GM12878 (cell line): ENCODE measurements around the gene MARCHF6. TPM values are rescaled to one million over a fixed set of nuclear protein-coding genes. Genes with fewer than 3 reads are reported as not detected.

Source experiments
- ATAC-seq: fragments of 200-7000 bp; cut with Tn5 transposase; 3 replicates; pipeline ENCODE4 v1.9.1; 2020; ENCODE audit warnings: mild to moderate bottlenecking, moderate library complexity
- BruUV-seq: library from RNA; stranded (reverse); fragments of 400-500 nt; replicated peaks from 2 replicates; lab custom pipeline; 2021; lab: Mats Ljungman, UMichigan
- CTCF ChIA-PET: fragments of 300-600 bp; sonication (Branson Sonifier 250); formaldehyde crosslinking; extraction: SDS; loops from one replicate; lab custom pipeline; 2021; ENCODE audit warnings: inconsistent platforms; lab: Yijun Ruan, JAX
- POLR2A ChIA-PET: fragments of 350-600 bp; formaldehyde crosslinking; extraction: SDS; loops from one replicate; lab custom pipeline; 2021; ENCODE audit warnings: inconsistent platforms; lab: Charles Lee
- RAD21 ChIA-PET: fragments of 300-600 bp; sonication (Branson Sonifier 250); formaldehyde crosslinking; loops from one replicate; lab custom pipeline; 2023; ENCODE audit warnings: antibody characterized with exemption; ENCODE audit not compliant: unreplicated experiment; lab: Charles Lee
- SMC1A ChIA-PET: fragments of 300-600 bp; sonication (Branson Sonifier 250); formaldehyde crosslinking; loops from one replicate; lab custom pipeline; 2023; ENCODE audit not compliant: unreplicated experiment, uncharacterized antibody; lab: Charles Lee
- DNase-seq: peaks from one replicate; pipeline ENCODE4 v3.0.0-alpha.2; 2011; ENCODE audit warnings: low read depth, low spot score
- FAIRE-seq: peaks from 3 replicates; lab custom pipeline; 2011; peaks lifted over from hg19 to GRCh38; lab: Jason Lieb, UNC
- H2AFZ ChIP-seq: 2 replicates; pipeline ENCODE4 v1.6.0; 2011; ENCODE audit warnings: low read depth, low read length, control low read depth; ENCODE audit not compliant: control insufficient read depth
- H3K27ac ChIP-seq: 2 replicates; pipeline ENCODE4 v1.5.1; 2011; ENCODE audit warnings: control low read depth; ENCODE audit not compliant: control insufficient read depth, insufficient read depth
- H3K27me3 ChIP-seq, 2 experiments: replicated peaks in 1 of 2; 2 replicates each; pipeline versions ENCODE4 v1.6.0 to v1.6.1; 2011; ENCODE audit warnings: low read length in 1 of 2; ENCODE audit not compliant: control insufficient read depth in 2 of 2, insufficient read depth in 2 of 2
- H3K36me3 ChIP-seq, 2 experiments: 2 replicates each; pipeline ENCODE4 v1.5.1; 2011; ENCODE audit warnings: low read length in 1 of 2; ENCODE audit not compliant: control insufficient read depth in 2 of 2, insufficient read depth in 2 of 2
- H3K4me1 ChIP-seq: 2 replicates; pipeline ENCODE4 v1.6.1; 2011; ENCODE audit warnings: mild to moderate bottlenecking, low read length, moderate library complexity, mixed read lengths; ENCODE audit not compliant: control insufficient read depth, insufficient read depth
- H3K4me2 ChIP-seq: 2 replicates; pipeline ENCODE4 v1.6.0; 2011; ENCODE audit warnings: control low read depth; ENCODE audit not compliant: control insufficient read depth, insufficient read depth
- H3K4me3 ChIP-seq: fragments of 200-600 bp; sonication (generic); 2 replicates; pipeline ENCODE4 v1.5.1; 2016
- H3K79me2 ChIP-seq: 2 replicates; pipeline ENCODE4 v1.6.0; 2011; ENCODE audit warnings: low read length; ENCODE audit not compliant: control insufficient read depth, insufficient read depth
- H3K9ac ChIP-seq: 2 replicates; pipeline ENCODE4 v1.8.0; 2011; ENCODE audit warnings: low read length, control low read depth, mixed read lengths; ENCODE audit not compliant: control insufficient read depth, insufficient read depth
- H3K9me3 ChIP-seq: replicated peaks from 3 replicates; pipeline ENCODE4 v1.5.1; 2011; ENCODE audit warnings: mild to moderate bottlenecking, low read length; ENCODE audit not compliant: control insufficient read depth, insufficient read depth
- H4K20me1 ChIP-seq: 2 replicates; pipeline ENCODE4 v1.6.0; 2011; ENCODE audit not compliant: control insufficient read depth, insufficient read depth
- CBFB ChIP-seq: IDR thresholded peaks from 2 replicates; pipeline ENCODE4 v1.6.1; 2016; ENCODE audit warnings: antibody characterized with exemption, low read depth
- CBX5 ChIP-seq: sonication (generic); IDR thresholded peaks from 2 replicates; pipeline ENCODE4 v1.6.1; 2016; ENCODE audit warnings: low read depth, moderate library complexity, mild to moderate bottlenecking, inconsistent platforms
- CHD4 ChIP-seq: fragments of 200-600 bp; sonication (generic); IDR thresholded peaks from 2 replicates; pipeline ENCODE4 v1.6.1; 2016; ENCODE audit warnings: mild to moderate bottlenecking
- CREB1 ChIP-seq: IDR thresholded peaks from 2 replicates; pipeline ENCODE4 v1.6.1; 2012; ENCODE audit warnings: low read depth, mild to moderate bottlenecking, inconsistent platforms
- IRF5 ChIP-seq: fragments of 450-650 bp; IDR thresholded peaks from 2 replicates; pipeline ENCODE4 v1.6.1; 2017; ENCODE audit warnings: borderline replicate concordance
- JUNB ChIP-seq: IDR thresholded peaks from 2 replicates; pipeline ENCODE4 v1.6.1; 2016; ENCODE audit warnings: antibody characterized with exemption, mild to moderate bottlenecking
- KAT2A ChIP-seq: conservative IDR thresholded peaks from 2 replicates; pipeline ENCODE4 v1.6.1; 2011; ENCODE audit warnings: low read depth, low read length; ENCODE audit not compliant: control insufficient read depth
- KDM1A ChIP-seq: fragments of 200-600 bp; sonication (generic); IDR thresholded peaks from 2 replicates; pipeline ENCODE4 v1.6.1; 2016; ENCODE audit warnings: borderline replicate concordance
- MTA3 ChIP-seq: IDR thresholded peaks from 2 replicates; pipeline ENCODE4 v1.6.1; 2012; ENCODE audit warnings: low read length, inconsistent platforms, borderline replicate concordance
- NR2C1 ChIP-seq: fragments of 450-650 bp; IDR thresholded peaks from 2 replicates; pipeline ENCODE4 v1.6.1; 2017; ENCODE audit warnings: antibody characterized with exemption, mild to moderate bottlenecking, moderate library complexity
- RB1 ChIP-seq: fragments of 450-650 bp; formaldehyde crosslinking; IDR thresholded peaks from 2 replicates; pipeline ENCODE4 v1.6.1; 2017; ENCODE audit warnings: mild to moderate bottlenecking, borderline replicate concordance
- SREBF2 ChIP-seq: IDR thresholded peaks from 2 replicates; pipeline ENCODE4 v1.6.1; 2012; ENCODE audit warnings: mild to moderate bottlenecking, low read length
- SUPT20H ChIP-seq: IDR thresholded peaks from 2 replicates; pipeline ENCODE4 v1.6.1; 2011; ENCODE audit warnings: low read depth, mild to moderate bottlenecking, low read length, moderate library complexity, borderline replicate concordance; ENCODE audit not compliant: control insufficient read depth
- SUZ12 ChIP-seq: fragments of 200-600 bp; sonication (generic); IDR thresholded peaks from one replicate; pipeline ENCODE4 v1.6.1; 2018; ENCODE audit warnings: antibody characterized with exemption, mild to moderate bottlenecking; ENCODE audit not compliant: unreplicated experiment
- WGBS: methylation state at CpG from one replicate; pipeline ENCODE4 v1.1.6; 2016; ENCODE audit warnings: low lambda C conversion rate; ENCODE audit not compliant: insufficient replicate concordance, insufficient coverage; ENCODE audit errors: missing lambda C conversion rate; 5-methylcytosine and 5-hydroxymethylcytosine counted together
- in situ Hi-C: fragments of 300-500 bp; cut with MboI; formaldehyde crosslinking; loops from 9 replicates; pipeline ENCODE4 v1.14.3; 2018; ENCODE audit warnings: mixed read lengths
- intact Hi-C: fragments of 100-400 bp; cut with micrococcal nuclease; formaldehyde crosslinking; loops from one replicate; pipeline ENCODE4 v1.14.2; 2022; ENCODE audit not compliant: unreplicated experiment
- polyA plus RNA-seq, 11 experiments: library from polyadenylated mRNA; depleted of rRNA in 4 of 11; unstranded in 6 of 11; stranded (reverse) in 5 of 11; fragments of >200 nt; fragmentation: Nextera tagmentation in 4 of 11; fragmentation: Illumina TruSeq in 1 of 11; extraction: Ambion mirVana in 4 of 11; extraction: Trizol in 1 of 11; gene quantifications; 1 replicate in 1 of 11; 2 replicates in 10 of 11; pipeline versions ENCODE4 v1.2.1 to v1.2.3, GENCODE V29; 2011 to 2016; ENCODE audit warnings: inconsistent platforms in 2 of 11, missing spikeins in 2 of 11, low read depth in 1 of 11
- total RNA-seq, 4 experiments: library from RNA; depleted of rRNA in 3 of 4; stranded (reverse); fragments of >200 nt in 3 of 4; fragmentation: Illumina TruSeq in 1 of 4; extraction: Trizol in 1 of 4; gene quantifications; 2 replicates each; pipeline versions ENCODE4 v1.2.1 to v1.2.3, GENCODE V29; 2013 to 2021
- TF ChIP-seq, protein P1 (sequence below): fragments of 450-650 bp; IDR thresholded peaks from 2 replicates; pipeline ENCODE4 v1.6.1; 2014; ENCODE audit warnings: mild to moderate bottlenecking
- TF ChIP-seq, protein P2 (sequence below): IDR thresholded peaks from 2 replicates; pipeline ENCODE4 v1.6.1; 2011; ENCODE audit warnings: mild to moderate bottlenecking, low read depth, low read length, moderate library complexity; ENCODE audit not compliant: insufficient replicate concordance

The MARCHF6 gene
- total and polyA plus RNA-seq, 10 of the 15 experiments (the other 5 are each of a cell fraction or from before 2014, with no cell fraction given), result 39.1 to 172 (median 61.0) TPM

DNA sequence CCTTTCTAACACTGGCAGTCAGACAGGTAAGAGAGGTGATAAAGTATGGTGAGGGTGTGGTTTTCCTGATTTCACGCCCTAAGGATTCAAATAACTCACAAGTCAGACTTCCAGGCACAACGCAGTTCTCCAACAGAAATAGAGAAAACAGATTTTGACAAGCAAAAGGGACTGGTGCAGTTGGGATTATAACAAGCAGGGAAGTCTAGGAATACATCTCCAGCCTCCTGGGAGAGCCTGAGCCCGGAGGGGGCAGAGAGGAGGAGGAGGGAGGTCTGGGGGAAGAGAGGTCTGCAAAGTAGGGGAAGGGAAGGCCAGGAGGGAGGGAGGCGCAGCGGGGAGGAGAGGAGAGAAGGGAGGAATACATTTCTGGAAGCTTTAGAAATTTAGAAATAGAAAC lies 47.4 kb upstream of the MARCHF6 start (continued):
- TF ChIP-seq IRF5 (no peak), KDM1A (no peak), CBX5 (no peak), SUPT20H (no peak), CBFB (no peak), MTA3 (no peak), CHD4 (no peak)

DNA sequence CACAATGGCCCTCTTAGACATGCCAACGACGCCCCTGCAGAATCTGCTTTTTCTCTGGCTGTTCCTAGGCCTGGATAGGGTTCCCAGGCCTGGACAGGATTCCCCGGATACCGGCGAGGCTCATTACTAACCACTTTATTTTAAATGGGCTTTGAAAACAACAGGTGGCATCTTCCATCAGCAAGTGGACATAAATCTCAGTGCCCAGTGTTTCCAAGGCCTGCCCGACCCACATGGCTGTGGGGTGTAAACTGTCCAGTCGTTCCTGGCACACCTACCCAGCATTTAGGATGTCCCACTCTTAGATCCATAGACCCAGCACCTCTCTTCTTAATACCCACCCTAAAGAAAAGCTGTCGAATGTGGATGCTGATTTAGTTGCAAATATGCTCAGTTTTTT lies 46.7 kb upstream of the MARCHF6 start:
- BruUV-seq, result no TSS peak
- no peaks in the 10 kb centered on the region for H3K79me2 ChIP-seq
- CTCF ChIA-PET, result interaction anchor here (0.7 kb wide), 1 partner anchor 71 kb away, joined by 3 read pairs; no protein-coding TSS in a partner anchor

More for the DNA sequence above, 46.7 kb upstream of the MARCHF6 start:
- DNase-seq, result no peak
- ChIA-PET SMC1A (interaction anchor here (0.5 kb wide), 1 partner anchor 1382 kb away, joined by 3 read pairs; no protein-coding TSS in a partner anchor), POLR2A (no interaction called here), RAD21 (no interaction called here)
- Histone ChIP-seq H3K9me3 (no peaks in the 10 kb centered on the region), H3K4me2 (peak overlapping the region; percentile 65), H4K20me1 (no peaks in the 10 kb centered on the region), H2AFZ (peak overlapping the region; percentile 73), H3K4me3 (peak overlapping the region; percentile 78), H3K9ac (peak overlapping the region; percentile 49; the same call in 1 of the 2 replicates), H3K27me3 (no peaks in the 10 kb centered on the region; a peak in 1 of 4 replicates), H3K27ac (no peak overlapping the region), H3K36me3 (no peaks in the 10 kb centered on the region), H3K4me1 (peaks cover 3% of the 10 kb centered on the region; the same call in 1 of the 2 replicates)
- no peak for TF ChIP-seq RB1
- TF ChIP-seq SUZ12, result no peak
- TF ChIP-seq JUNB, result no peak
- no peak for TF ChIP-seq CREB1
- TF ChIP-seq, protein P1, sequence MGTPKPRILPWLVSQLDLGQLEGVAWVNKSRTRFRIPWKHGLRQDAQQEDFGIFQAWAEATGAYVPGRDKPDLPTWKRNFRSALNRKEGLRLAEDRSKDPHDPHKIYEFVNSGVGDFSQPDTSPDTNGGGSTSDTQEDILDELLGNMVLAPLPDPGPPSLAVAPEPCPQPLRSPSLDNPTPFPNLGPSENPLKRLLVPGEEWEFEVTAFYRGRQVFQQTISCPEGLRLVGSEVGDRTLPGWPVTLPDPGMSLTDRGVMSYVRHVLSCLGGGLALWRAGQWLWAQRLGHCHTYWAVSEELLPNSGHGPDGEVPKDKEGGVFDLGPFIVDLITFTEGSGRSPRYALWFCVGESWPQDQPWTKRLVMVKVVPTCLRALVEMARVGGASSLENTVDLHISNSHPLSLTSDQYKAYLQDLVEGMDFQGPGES, result no peak
- no peak for TF ChIP-seq NR2C1
- TF ChIP-seq IRF5, result no peak
- no peak for TF ChIP-seq SREBF2
- no peak for TF ChIP-seq KAT2A
- TF ChIP-seq, protein P2, sequence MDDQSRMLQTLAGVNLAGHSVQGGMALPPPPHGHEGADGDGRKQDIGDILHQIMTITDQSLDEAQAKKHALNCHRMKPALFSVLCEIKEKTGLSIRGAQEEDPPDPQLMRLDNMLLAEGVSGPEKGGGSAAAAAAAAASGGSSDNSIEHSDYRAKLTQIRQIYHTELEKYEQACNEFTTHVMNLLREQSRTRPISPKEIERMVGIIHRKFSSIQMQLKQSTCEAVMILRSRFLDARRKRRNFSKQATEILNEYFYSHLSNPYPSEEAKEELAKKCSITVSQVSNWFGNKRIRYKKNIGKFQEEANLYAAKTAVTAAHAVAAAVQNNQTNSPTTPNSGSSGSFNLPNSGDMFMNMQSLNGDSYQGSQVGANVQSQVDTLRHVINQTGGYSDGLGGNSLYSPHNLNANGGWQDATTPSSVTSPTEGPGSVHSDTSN, result no peak
- FAIRE-seq, result no peak
- no peak for ATAC-seq
- in situ Hi-C loops (no loop called here), intact Hi-C loops (no loop called here)
- 59% methylated on average over 8 of the region's 8 CpGs for WGBS
